HG02870 (cell line): ENCODE measurements around the gene FUT6.
A peak's percentile ranks its signal among the peaks of the same experiment; 100 is the strongest.

Experiments
- ATAC-seq: cut with Tn5 transposase; IDR thresholded peaks from one replicate; pipeline ENCODE4 v1.9.1; 2021; ENCODE audit warnings: mild to moderate bottlenecking, moderate library complexity; ENCODE audit not compliant: unreplicated experiment

The FUT6 gene

DNA sequence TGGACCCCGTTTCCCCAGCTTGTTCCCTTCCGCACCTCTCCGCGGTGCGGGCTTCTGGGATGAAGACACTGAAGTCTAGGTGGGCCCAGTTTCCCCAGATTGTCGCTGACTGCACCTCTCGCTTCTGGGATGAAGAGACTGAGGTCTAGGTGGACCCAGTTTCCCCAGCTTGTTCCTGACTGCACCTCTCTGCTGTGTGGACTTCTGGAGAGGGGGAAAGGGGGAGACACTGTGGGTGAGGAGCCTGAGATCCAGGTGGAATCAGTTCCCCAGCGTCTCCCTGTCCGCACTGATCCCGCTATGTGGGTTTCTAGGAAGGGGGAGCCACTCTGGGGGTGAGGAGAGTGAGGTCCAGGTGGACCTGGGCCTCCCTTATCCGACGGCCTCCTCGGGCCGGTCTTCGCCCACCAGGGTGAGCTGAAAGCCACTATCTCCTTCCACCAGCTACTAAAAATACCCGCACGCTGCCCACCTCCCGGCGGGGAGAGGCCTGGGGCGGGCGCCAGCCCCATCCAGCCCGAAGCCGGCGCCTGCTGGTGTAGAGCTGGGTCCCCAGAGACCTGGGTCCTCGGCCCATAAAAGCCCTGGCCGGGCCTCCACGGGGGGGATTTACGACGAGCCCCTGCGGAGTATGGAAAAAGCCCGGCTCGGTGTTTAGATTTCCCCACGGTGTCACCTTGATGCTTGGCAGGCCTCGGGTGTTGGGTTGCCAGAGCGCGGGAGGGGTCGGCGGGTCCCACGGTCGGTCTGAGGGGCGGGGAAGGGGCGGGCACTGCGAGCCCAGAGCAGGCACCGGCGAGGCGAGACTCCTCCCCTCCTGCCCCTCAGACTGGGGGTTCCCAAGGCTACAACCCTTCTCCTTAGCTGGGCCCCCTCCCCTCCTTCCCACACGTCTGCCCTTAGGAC, 10.6 kb downstream of the FUT6 start:
- ATAC-seq, result no peak

DNA sequence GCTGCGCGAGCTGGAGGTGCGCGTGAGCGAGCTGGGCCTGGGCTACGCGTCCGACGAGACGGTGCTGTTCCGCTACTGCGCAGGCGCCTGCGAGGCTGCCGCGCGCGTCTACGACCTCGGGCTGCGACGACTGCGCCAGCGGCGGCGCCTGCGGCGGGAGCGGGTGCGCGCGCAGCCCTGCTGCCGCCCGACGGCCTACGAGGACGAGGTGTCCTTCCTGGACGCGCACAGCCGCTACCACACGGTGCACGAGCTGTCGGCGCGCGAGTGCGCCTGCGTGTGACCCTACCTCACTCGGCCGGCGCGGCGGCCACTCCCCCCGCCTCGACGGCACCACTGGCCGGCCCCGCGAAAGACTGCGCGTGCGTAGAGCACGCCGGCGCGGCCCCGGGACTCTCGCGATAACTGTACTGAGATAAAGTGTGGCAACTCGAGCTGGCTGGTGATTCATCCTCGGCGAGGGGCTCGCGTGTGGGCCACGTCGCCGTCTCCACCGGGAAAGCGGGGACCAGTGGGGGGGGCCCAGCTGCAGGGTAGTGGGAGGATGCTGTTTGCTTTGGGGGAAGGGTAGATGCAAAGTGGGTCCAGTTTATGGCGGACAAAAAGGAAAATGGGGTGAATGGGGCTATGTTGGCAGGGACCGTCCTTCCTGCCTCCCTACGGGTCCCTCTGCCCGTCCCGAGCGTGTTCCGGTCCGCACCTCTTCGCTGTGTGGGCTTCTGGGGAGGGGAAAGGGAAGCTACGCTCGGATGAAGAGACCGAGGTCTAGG, 11.4 kb downstream of the FUT6 start:
- peak; percentile 62 for ATAC-seq

DNA sequence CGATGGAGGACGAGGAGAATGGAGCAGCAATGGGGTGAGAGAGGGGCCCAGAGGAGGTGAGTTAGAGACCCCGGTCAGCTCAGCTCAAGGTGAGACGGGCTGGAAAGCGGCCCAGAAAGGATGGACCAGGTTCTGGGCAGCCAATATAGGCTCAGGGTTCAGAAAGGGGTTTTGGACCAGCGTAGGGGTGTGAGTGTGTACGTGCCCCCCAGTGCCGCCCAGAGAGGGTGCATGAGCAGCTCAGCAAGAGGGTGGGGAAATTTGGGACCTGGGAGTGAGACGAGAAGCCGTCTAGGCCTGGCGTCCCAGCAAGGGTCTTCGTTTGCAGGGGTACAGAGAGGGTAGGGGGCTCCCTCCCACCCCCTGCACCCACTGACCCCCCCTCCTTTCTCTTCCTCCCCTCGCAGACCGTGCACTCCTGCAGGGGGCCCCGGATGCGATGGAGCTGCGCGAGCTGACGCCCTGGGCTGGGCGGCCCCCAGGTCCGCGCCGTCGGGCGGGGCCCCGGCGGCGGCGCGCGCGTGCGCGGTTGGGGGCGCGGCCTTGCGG, 12.1 kb downstream of the FUT6 start:
- no peak for ATAC-seq

DNA sequence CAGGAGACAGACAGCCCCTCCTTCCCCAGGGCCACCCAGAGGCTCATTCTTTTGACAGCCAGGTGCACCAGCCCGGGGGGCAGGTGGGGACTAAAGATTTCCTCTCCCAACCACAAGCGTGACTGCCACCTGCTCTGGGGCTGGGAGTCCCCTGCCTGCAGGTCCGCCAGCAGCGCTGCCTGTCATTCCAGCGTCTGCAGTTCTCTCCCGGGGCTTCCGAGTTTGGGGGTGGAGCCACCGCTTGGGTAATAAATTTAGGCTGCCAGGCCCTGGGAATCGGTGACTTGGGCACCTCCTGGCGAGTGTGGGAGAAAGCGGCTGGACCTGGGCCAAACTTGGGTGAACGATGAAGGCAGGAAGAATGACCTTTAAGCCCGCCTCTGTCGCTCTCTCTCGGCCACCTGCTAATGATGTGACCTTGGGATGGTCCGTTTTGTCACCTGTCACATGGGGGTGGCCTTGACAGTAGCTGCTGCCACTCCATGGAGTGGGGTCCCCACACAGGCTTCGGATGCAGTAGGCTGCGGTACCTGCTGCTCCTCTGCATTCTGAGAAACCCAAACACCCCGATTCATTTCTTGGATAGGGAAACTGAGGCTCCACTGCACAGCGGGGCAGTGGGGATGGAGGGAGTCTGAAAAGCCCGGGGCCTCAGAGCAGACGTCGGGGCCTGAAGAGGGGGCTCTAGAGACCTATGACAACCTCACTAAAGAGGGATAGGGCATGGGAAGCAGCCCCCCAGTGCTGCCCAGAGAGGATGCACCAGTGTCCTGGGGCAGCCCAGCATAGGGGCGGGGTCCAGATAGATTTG, 12.8 kb downstream of the FUT6 start:
- no peak for ATAC-seq

DNA sequence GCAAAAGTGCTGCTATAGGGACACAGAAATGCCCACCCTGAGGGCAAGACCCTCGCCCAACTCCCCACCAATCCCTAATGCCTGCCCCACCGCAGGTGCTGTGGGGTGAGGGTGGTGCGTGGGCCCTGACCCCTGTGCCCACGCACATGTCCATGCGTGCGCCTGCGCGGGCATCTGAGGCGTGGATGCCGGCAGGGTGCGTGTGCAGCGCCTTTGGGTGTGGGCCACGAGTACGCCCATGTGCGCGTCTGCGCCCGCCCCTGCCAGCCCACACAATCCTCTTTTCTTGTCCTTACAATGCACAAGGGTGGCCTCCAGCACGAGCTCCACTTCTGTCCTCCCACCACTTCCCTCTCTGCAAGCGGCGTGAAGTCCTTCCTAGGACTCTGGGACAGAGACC, 14.3 kb downstream of the FUT6 start:
- no peak for ATAC-seq

DNA sequence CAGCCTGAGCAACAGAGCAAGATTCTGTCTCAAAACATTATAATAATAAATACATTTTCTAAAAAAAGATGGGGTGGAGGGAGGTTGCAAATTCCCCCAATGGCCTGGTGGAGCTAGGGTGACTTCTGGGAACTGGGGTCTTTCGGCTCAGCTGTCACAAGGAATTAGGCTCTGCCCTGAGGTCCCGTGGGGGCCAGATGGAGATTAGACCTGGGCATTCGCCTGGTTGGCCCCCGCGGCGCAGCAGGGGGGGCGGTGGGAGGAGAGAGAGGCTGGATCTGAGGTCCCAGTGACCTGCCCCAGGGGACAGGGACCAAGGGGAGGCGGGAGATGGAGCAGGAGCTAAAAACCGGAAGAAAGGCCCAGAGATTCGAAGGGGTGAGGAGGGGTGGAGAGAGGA, 14.8 kb downstream of the FUT6 start:
- no peak for ATAC-seq

DNA sequence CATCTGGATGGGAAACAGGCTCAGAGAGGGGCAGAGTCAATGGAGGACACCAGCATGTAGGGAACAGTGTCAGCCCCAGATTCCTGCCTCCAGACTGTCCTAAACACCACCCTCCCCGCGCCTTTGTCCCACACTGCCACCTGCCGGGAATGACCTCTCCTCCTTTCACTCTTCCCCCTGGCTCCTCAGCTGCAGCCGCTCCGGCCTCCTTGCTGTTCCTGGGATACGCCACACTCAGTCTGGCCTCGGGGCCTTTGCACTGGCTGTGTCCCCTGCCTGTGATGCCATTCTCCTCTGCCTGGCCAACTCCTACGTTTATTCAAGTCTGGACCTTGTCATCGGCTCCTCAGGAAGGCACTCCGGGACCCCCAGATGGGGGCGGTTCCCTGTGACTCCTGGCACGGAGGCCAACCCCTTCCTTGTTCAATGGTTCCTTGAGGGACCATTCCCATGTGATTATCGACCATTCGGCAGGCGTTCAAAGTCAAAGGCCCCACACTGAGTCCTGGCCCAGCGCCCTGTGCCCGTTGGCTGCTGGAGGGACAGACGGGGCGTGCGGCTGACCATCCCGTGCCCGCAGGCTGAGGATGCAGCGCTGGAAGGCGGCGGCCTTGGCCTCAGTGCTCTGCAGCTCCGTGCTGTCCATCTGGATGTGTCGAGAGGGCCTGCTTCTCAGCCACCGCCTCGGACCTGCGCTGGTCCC, 15.8 kb downstream of the FUT6 start:
- no peak for ATAC-seq

DNA sequence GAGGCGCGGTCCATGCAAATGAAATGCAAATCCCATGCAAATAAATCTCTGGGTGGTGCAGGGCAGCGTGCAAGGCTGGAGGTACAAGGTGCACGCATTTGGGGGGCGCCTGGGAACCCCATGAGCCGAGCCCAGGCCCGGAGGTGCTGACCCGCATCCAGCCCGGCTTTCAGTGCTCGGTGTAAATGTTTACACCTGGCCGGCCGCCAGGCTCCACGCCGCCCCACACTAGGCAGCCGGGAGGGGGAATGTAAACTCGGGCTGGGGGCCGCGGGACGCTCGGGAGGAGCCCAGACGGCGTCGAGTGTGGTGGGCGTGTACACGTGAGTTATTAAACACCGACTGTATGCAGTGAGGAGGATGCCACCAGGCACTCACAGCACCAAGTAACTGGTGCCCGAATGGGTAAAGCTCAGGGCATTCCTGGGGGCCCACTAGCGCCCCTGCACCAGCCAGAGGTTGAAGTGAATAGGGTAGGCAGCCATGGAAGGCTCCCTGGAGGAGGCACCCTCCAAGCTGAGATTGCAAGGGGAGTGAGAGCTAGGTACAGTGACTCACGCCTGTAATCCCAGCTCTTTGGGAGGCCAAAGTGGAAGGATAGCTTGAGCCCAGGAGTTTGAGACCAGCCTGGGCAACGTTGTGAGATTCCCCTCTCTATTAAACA, 17.2 kb downstream of the FUT6 start:
- ATAC-seq, result no peak

DNA sequence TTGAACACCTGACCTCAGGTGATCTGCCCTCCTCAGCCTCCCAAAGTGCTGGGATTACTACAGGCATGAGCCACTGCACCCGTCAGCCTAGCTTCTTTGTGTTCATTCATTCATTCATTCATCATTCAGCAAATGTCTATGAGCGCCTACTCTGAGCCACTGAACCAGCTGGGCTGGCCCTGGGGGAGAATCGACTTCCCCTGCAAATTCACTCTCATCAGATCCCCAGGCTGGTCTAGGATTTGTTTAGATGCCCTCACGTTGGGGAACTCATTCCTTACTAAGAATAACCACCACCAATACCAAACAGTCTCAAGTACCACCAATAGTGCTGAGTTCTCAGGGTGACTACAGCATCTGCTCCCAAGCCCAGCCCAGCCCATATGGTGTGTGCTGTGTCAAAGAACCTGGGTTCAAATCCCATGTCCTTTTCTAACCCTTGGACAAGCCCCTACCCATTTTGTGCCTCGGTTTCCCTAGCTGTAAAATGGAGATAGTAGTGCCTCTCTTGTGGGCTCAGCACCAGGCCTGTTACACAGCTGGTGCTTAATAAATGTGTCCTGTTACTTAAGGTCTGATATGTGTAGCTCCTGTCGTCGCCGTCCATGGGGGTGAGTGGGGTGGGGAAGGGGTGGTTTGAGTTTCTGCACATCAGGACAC, 17.9 kb downstream of the FUT6 start:
- no peak for ATAC-seq

DNA sequence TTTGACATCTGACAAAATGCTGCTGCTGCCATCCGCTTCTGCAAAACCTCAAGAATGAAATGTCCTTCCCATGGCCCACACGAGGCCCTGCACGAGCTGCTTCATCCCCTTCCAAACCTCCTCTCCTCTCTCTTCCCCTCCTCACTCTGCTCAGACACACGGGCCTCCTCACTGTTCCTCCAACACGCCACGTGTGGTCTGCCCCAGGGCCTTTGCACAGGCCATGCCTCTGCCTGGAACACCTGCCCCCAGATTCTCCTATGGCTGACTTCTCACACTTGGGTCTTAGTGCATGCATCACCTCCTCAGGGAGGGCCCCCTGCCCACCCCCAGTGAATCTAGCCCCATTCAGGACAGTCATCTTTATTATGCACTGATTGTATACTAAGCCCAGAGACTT, 18.7 kb downstream of the FUT6 start:
- ATAC-seq, result no peak

DNA sequence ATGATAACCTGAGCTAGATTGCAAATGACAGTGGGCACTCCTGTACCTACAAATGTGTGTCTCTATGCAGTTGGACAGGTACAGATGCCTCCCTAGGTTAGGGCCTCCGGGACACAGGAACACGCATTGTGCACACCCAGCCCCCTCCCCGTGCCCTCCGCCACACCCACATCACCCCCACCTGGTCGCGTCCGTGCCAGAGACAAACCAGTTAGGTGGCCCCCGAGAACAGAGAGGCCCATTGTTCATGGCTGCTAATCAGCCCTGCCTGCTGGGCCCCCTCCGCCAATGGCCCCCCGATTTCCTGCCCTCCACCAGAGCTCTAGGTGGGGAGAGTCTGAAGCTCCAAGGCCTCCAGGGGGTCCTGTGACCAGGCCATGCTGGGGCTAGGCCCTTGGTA, 20.9 kb downstream of the FUT6 start:
- ATAC-seq, result no peak

DNA sequence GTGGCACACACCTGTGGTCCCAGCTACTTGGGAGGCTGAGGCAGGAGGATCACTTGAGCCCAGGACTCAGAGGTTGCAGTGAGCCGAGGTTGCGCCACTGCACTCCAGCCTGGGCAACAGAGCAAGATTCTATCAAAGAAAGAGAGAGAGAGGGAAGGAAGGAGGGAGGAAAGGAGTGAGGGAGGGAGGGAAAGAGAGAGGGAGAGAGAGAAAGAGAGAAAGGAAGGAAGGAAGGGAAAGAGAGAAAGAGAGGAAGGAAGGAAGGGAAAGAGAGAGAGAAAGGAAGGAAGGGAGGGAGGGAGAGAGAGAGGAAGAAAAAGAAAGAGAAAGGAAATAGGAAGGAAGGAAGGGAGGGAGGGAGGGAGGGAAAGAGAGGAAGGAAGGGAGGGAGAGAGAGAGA, 22.3 kb downstream of the FUT6 start:
- ATAC-seq, result no peak

DNA sequence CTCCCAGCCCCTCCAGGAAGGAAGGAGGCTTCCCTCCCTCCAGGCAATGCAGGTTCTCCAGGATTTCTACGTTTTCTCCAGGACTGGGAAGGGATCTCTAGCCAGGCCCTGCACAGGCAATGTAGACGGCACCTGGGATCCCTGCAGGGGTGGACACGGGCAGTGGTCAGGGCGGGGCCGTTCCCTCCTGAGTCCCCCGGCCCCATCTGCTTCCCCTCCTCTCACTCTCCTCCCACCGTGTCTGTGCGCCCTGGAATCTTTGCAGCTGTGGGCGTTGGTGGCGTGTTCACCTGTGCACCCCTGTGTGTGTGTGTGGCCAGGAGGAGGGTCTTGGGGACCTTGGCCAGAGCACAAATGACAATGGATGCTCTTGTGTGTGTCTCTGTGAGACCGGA, 24.7 kb downstream of the FUT6 start:
- ATAC-seq, result no peak

DNA sequence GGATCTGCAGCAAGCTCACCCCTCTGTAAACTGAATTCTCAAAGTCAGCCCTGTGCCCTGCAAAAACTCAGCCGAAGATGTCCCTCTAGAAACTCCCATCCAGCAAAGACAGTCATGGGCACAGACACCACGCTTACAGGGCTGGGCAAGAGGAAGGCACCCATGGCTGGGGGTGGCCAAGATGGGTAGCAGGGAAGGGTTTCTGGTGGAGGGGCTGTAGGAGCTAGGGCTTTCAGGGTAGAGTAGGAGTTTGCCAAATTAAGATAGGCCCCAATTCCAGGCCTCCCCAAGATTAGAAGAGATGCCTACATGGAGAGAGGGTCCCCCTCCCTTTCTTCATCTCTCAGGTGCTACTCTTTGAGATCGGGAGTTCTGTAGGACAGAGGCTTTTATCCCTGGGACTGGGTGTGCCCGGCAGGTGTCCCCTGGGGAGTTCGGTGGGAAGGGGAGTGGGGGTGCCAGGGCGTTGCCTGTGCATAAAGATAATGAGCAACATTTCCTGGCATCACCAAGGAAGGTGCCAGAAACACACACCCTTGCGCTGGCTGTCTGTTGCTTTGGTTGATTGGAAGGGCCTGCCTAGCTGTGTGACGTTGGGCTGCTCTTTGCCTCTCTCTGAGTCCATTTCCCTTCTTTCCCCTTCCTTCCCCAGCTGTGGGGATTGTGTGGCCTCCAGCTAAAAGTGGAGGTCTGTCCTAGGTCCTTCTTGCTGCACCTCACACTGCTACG, 25.2 kb downstream of the FUT6 start:
- ATAC-seq, result no peak

DNA sequence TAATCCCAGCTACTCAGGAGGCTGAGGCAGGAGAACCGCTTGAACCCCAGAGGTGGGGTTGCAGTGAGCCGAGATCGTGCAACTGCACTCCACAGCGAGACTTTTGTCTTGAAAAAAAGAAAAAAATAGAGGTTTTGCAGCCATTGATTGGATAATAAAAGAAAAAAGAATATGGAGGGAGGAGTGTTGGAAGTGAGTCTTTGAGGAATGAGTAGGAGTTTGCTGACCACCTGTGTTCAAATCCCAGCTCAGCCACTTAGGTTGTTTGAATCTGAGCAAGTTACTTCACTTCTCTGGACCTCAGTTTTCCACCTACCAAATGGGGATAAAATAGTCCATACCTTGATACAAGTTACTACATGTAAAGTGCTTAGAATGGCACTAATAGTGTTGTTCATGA, 28.4 kb downstream of the FUT6 start:
- ATAC-seq, result no peak

DNA sequence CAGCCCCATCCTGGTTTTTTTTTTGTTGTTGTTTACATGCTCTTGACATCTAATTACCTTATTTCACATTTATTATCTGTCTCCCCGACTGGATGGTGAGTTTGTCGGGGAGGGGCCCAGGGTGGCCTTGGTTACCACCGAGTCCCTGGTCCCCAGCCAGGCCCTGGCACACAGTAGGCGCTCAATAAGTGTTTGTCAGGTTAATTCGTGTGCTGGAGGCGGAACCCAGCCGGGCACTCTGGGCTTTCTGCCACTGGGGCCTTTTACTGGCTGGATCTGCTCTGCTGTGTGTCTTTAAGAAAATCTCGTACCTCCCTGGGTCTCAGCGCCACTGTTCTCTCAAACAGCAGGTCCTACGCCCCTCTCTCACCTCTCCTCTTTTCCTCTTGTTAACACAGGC, 30.0 kb downstream of the FUT6 start:
- no peak for ATAC-seq

DNA sequence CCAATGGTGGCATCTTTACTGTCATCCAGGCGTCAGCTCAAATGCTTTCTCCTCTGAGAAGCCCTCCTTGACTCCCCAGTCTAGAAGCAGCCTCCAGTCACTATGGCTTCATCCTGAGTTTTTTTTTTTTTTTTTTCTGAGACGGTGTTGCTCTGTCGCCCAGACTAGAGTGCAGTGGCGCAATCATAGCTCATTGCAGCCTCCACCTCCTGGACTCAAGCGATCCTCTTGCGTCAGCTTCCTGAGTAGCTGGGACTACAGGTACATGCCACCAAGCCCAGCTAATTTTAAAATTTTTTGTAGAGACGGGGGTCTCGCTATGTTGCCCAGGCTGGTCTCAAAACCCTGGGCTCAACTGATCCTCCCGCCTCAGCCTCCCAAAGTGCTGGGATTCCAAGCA, 30.4 kb downstream of the FUT6 start:
- ATAC-seq, result no peak

DNA sequence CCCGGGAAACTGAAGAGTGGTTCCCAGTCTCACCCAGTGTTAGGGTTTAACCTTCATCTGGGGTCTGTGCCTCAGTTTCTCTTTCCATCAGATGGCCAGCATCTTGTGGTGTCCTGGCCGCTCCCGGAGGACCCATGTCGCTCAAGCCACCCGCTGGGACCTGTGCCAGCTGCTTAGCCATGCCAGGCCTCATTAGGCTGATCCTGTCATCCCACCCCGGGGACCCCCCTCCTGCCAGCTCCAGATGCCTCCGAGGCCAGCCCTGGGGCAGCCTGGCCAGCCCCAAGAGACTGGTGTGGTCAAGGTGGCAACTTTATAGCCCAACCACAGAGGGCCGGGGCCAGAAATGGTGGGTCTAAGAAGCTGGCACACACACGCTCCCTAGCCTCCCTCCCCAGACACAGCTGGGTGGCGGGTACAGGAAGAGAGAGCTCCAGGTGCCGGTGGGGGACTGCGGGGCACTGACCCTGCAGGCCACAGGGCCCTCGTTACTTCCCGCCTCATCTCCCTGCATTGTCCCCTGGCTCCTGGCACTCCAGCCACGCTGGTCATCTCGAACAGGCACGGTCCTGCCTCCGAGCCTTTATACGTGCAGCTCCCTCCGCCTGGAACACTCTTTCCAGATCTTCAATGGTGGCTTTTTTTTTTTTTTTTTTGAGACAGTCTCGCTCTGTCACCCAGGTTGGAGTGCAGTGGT, 31.2 kb downstream of the FUT6 start:
- no peak for ATAC-seq
